HG02798 (cell line): ENCODE data around the gene SNTG2.
"Not testable (repeated sequence)": the region's sequence is repeated elsewhere in the genome, so short reads cannot be mapped to it uniquely, and the experiment has no call there.

Source experiments
- ATAC-seq: cut with Tn5 transposase; IDR thresholded peaks from one replicate; pipeline ENCODE4 v1.9.1; 2021; ENCODE audit warnings: mild to moderate bottlenecking; ENCODE audit not compliant: unreplicated experiment, poor library complexity

SNTG2 gene

DNA sequence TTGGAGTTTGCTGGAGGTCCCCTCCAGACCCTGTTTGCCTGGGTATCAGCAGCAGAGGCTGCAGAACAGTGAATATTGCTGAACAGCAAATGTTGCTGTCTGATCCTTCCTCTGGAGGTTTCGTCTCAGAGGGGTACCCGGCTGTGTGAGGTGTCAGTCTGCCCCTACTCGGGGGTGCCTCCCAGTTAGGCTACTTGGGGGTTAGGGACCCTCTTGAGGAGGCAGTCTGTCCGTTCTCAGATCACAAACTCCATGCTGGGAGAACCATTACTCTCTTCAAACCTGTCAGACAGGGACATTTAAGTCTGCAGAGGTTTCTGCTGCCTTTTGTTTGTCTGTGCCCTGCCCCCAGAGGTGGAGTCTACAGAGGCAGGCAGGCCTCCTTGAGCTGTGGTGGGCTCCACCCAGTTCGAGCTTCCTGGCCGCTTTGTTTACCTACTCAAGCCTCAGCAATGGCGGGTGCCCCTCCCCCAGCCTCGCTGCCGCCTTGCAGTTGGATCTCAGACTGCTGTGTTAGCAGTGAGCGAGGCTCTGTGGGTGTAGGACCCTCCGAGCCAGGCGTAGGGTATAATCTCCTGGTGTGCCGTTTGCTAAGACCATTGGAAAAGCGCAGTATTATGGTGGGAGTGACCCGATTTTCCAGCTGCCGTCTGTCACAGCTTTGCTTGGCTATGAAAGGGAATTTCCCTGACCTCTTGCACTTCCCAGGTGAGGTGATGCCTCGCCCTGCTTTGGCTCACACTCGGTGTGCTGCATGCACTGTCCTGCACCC lies 437.5 kb downstream of the SNTG2 start:
- not testable (repeated sequence) for ATAC-seq

- not testable (repeated sequence) for ATAC-seq
Observed at GRCh38 chr2:1390118-1390517, 439.5 kb downstream of the SNTG2 start.

- no peak for ATAC-seq
Observed at GRCh38 chr2:1393321-1393720, 442.7 kb downstream of the SNTG2 start.

GRCh38 chr2:1394709-1395408 lies 444.2 kb downstream of the SNTG2 start:
- ATAC-seq = no peak

DNA sequence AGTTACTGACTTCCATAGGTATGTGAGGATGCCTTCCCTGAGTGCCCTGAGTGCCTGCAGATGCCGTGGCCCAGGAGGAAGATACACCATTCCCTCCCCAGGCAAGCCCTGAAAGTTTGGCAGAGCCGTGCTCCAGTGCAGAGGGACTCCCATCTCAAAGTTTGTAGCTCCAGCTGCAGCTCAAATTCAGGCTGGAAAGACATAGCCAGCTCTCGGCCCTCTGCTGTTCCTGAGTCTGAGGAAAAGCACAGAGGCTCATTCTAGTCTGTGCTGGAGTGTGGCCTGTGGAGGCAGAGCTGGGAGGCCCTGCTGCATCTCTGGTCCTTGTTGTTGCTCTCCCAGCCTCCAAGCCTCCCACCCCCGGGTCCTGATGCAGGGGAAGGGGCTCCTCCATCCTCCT lies 446.7 kb downstream of the SNTG2 start:
- ATAC-seq = no peak

DNA sequence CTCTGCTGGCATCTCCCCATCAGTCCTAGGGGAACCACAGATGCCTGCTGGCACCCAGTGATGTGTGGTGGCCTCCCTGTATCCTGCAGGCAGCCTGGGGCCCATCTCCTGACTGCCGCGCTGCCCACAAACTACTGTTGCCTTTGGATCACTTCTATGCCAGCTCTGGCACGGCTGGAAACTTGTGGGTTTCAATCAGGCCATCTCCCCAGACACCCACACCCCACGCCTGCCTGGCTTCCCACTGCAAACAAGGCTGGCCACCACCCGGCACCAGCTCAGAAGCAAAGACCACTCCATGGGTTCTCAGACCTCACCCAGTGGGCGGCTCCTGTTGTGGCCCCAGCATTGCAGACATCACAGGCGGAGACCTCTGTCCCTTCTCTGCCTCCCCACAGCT lies 447.5 kb downstream of the SNTG2 start:
- no peak for ATAC-seq

DNA sequence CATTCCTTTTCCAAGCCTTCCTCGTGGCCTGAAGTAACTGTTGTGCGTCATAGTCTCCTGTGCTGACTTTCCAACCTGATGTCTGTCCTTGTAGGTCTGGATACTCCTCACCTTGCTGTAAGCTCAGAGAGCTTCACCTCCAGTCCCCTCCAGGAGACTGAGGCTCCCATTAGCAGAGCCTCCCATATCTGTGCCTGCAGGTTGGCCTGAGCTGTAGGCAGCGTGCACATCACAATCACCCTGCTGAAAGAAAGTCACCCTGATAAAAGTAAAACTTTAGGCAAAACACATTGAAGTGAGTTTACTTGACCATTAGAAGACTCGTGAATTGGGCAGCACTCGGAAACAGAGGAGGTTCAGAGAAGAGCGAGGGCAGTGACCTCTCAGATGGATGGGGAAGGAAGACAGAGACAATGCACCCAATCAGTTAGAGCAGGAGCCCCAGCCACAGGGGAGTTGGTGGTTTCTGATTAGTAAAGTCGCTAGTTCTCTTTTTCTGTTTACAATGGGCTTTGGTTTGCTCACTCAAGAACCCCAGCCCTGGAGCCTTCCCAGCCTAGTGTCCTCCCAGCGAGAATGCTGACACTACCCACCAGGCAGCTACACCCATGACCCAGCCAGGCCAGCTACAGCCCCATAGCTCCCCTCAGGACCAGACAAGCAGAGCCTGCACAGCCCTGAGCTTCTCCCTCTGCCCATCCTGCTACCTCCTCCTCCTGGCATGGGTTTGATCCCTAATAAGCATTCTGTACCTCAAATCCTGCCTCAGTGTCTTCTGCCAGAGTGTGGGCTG lies 450.5 kb downstream of the SNTG2 start:
- no peak for ATAC-seq

DNA sequence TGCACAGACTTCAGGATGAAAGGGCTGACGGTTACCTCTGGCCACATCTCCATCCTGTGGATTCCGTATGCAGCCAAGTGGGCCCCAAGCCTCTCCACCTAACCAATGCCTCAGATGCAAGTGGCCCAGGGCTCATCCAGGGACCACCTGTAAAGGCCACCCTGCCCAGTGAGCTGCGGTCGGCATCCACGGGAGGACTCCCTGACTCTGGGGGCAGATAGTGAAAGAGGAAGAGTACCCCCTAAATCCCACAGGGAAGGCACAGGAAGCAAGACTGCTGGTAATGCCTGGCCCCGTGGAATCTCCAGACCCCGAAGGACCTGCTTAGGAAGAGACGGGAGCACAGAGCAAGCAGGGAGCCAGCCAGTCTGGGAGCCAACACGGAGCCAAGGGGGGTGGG lies 451.4 kb downstream of the SNTG2 start:
- ATAC-seq = no peak

GRCh38 chr2:1403565-1403964 lies 452.9 kb downstream of the SNTG2 start:
- no peak for ATAC-seq

DNA sequence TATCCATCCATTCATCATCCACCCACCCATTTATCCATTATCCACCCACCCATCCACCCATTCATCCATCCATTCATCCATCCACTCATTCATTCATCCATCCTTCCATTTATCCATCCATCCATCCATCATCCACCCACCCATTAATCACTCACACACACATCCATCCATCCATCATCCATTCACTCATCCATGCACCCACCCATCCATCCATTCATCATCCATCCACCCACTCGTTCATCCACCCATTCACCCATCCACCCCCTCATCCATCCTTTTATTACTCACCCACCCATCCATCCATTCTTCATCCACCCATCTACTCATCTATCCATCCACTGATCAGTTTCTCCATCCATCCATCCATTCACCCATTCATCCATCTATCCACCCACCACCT lies 454.5 kb downstream of the SNTG2 start:
- no peak for ATAC-seq

GRCh38 chr2:1405967-1406366 lies 455.3 kb downstream of the SNTG2 start:
- ATAC-seq = no peak

GRCh38 chr2:1406434-1406833 lies 455.8 kb downstream of the SNTG2 start:
- no peak for ATAC-seq

GRCh38 chr2:1407950-1408675 lies 457.5 kb downstream of the SNTG2 start:
- no peak for ATAC-seq

DNA sequence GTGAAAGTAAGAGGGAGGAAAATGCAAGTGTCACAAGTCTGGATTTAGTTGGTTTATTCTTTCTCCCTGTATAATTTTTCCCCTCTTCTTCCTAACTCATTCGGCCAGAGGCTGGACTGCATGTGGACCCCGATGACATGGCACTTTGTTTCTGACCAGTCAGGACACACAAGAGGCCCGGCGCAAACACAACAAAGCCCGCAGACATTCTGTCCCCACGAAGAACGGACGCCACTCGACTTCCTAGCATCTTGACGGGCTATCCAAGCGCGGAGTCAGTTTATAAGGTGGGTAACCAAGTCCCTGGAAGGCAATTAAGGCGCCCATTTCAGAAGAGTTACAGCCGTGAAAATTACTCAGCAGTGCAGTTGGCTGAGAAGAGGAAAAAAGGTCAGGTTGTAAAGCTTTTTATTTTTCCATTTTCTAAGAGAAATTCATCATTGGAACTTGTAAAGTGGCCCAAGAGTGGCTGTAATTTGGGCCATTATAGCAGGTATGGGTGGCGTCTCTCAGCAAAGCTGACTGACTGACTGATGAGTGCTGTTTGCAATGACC lies 462.6 kb downstream of the SNTG2 start, which contains the start of gene TPO:
TSS of gene TPO (plus strand) at position 308 of the 555 bp plus-strand sequence. CDS start 946 bp downstream, outside the sequence.
- no peak for ATAC-seq

DNA sequence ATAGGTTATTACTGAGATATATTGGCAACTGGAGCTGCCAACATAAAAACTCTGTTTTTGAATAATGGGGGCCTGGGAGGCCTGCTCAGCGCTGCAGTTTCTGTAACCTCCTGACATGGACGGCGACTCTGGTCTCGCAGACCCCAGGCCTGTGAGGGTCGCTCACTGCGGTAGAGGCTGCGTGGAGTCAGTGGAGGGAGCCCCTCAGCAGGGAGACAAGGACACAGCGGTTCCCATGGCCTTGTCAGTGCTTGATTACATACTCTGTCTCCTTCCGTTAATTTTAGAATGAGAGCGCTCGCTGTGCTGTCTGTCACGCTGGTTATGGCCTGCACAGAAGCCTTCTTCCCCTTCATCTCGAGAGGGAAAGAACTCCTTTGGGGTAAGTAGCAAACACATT lies 463.5 kb downstream of the SNTG2 start:
- no peak for ATAC-seq

- ATAC-seq = not testable (repeated sequence)
Observed at GRCh38 chr2:1414901-1415300, 464.3 kb downstream of the SNTG2 start.

DNA sequence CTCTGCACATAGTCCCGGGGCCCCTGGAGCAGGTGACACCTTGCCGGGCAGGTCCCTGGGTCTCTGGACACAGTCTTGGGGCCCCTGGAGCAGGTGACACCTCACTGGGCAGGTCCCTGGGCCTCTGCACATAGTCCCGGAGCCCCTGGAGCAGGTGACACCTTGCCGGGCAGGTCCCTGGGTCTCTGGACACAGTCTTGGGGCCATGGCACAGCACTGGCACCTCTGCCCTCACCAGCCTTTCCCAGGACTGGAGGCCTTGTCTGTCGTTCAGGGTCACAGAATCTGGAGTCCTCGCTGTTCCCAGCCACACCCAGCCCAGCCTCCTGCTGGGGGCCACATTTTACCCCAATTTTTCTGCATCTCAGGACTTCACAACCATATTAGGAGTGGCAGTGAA lies 464.9 kb downstream of the SNTG2 start:
- no peak for ATAC-seq
